GM10266 (cell line): Measurements from ENCODE around the gene DNAJA3.

ENCODE experiments used
- DNase-seq: peaks from one replicate; pipeline ENCODE4 v3.0.0; 2012; ENCODE audit errors: extremely low spot score
- CTCF ChIP-seq: IDR thresholded peaks from 2 replicates; pipeline ENCODE4 v1.5.1; 2012; ENCODE audit warnings: mild to moderate bottlenecking, low read depth; ENCODE audit not compliant: control insufficient read depth, insufficient read depth; ENCODE audit errors: missing control alignments

The DNAJA3 gene

GRCh38 chr16:4433914-4434787 is 8.5 kb downstream of the DNAJA3 start:
- no peak for DNase-seq
- no peak for TF ChIP-seq CTCF

GRCh38 chr16:4435337-4436067 is 9.8 kb downstream of the DNAJA3 start:
- no peak for TF ChIP-seq CTCF
- DNase-seq = no peak

GRCh38 chr16:4437366-4437765 is 11.7 kb downstream of the DNAJA3 start:
- no peak for TF ChIP-seq CTCF
- no peak for DNase-seq

- TF ChIP-seq CTCF = no peak
- no peak for DNase-seq
These were observed 16.7 kb downstream of the DNAJA3 start for GRCh38 chr16:4442371-4442770.

GRCh38 chr16:4443271-4443670 is 17.6 kb downstream of the DNAJA3 start:
- TF ChIP-seq CTCF = no peak

GRCh38 chr16:4443986-4444385 is 18.3 kb downstream of the DNAJA3 start:
- TF ChIP-seq CTCF = no peak
- DNase-seq = no peak

More at GRCh38 chr16:4443271-4443670, 17.6 kb downstream of the DNAJA3 start:
- DNase-seq = no peak

- no peak for TF ChIP-seq CTCF
- DNase-seq = no peak
These were observed 24.8 kb downstream of the DNAJA3 start for GRCh38 chr16:4450430-4450829.
